ENCODE measurements around the gene C6orf120. TPM values are rescaled to one million over a fixed set of nuclear protein-coding genes. Genes with fewer than 3 reads are reported as not detected.

The C6orf120 gene
- total and polyA plus RNA-seq, 2 donors (not counting 3 experiments of a cell fraction or from before 2014, with no cell fraction given): 13.8 to 30.1 TPM

GRCh38 chr6:169659820-169660610, 41.9 kb upstream of the C6orf120 start:
- Histone ChIP-seq H3K9me1 (replicated peaks; ENCODE audit: control insufficient read depth, extremely low read depth, insufficient read depth, low read length) (no peaks in the 10 kb centered on the region), H3K9ac (replicated peaks; ENCODE audit: extremely low read depth, insufficient read depth, low read length) (no peak overlapping the region), H3K4me2 (ENCODE audit: insufficient read depth, low read length) (no peak overlapping the region), H3K9me3 (replicated peaks; ENCODE audit: control insufficient read depth, insufficient read depth, low read length) (no peaks in the 10 kb centered on the region), H2AFZ (ENCODE audit: low read depth, low read length) (no peak overlapping the region), H3K4me1 (ENCODE audit: control insufficient read depth, extremely low read depth, insufficient read depth, low read length) (no peaks in the 10 kb centered on the region), H3K27me3 (ENCODE audit: control insufficient read depth in 2 of 2, insufficient read depth in 2 of 2, low read length in 2 of 2) (no peaks in the 10 kb centered on the region), H3K4me3 (replicated peaks in 1 of 3; ENCODE audit: insufficient read depth in 1 of 3, low read depth in 1 of 3, low read length in 3 of 3) (no peak overlapping the region), H3K79me2 (ENCODE audit: control insufficient read depth, insufficient read depth, low read length) (no peaks in the 10 kb centered on the region), H3K27ac (ENCODE audit: insufficient read depth, low read depth, low read length) (no peak overlapping the region), H4K20me1 (replicated peaks; ENCODE audit: control insufficient read depth, extremely low read depth, insufficient read depth, low read length) (no peaks in the 10 kb centered on the region), H3K36me3 (ENCODE audit: control insufficient read depth in 2 of 2, extremely low read depth in 1 of 2, insufficient read depth in 2 of 2, low read length in 2 of 2) (peaks cover 2 to 34% of the 10 kb centered on the region in 2 experiments)
- ChIA-PET CTCF (no interaction called here), POLR2A (no interaction called here)
- dilution Hi-C loops (cut with MboI; ENCODE audit: extremely low pct_ligation_motif_present, low sequenced_read_pairs) (no loop called here), intact Hi-C loops (cut with micrococcal nuclease) (loop anchor here (10.0 kb wide), 1 partner anchor 235 kb away; no protein-coding TSS in a partner anchor)
- FAIRE-seq (no peak), DNase-seq (ENCODE audit: low read depth, low spot score) (no peak)
- TF ChIP-seq JUN (IDR thresholded peaks at IDR 0.05; ENCODE audit: borderline replicate concordance, insufficient read depth, insufficient read length, low read depth) (no peak), CTCF (IDR thresholded peaks at IDR 0.05; ENCODE audit: extremely low read depth in 1 of 2, insufficient read depth in 1 of 2, low read depth in 1 of 2, low read length in 2 of 2) (no peak), POLR2A (IDR thresholded peaks at IDR 0.05; ENCODE audit: low read depth, low read length) (no peak), FOS (IDR thresholded peaks at IDR 0.05; ENCODE audit: borderline replicate concordance, insufficient read depth, low read length) (no peak)
- BruUV-seq (replicated peaks): no TSS peak
